HUDEP-2 (cell line): ENCODE data around the gene OLFML1.
"Not testable (repeated sequence)": the region's sequence is repeated elsewhere in the genome, so short reads cannot be mapped to it uniquely, and the experiment has no call there.

Experiments
- DNase-seq, 76 experiments: peaks; one replicate each; lab custom pipeline; 2025; ENCODE audit not compliant: unreplicated experiment in 76 of 76; lab: John Stamatoyannopoulos, UW

OLFML1 gene

DNA sequence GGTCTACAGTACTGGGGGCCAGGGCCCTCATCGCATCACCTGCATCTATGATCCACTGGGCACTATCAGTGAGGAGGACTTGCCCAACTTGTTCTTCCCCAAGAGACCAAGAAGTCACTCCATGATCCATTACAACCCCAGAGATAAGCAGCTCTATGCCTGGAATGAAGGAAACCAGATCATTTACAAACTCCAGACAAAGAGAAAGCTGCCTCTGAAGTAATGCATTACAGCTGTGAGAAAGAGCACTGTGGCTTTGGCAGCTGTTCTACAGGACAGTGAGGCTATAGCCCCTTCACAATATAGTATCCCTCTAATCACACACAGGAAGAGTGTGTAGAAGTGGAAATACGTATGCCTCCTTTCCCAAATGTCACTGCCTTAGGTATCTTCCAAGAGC lies 24.7 kb downstream of the OLFML1 start:
- DNase-seq: no peak

DNA sequence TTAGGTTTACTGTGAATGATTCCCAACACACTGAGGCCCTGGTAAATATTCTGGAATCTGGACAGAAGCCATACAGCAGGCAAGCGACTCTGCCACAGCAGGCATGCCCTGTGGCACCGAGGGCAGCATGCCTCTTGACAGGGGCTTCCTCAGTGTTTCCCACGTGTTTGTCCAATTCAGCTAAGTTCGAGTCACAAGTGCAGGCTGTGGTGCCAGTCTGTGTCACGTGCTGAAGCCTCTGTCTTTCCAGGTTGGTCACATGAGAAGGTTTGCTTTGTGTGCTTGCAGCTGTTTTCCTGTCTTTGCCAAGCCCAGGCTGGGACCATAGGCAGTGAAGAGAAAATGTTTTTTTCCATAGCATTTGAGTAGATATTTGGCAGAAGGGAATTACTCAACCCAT lies 26.1 kb downstream of the OLFML1 start:
- DNase-seq: no peak

DNA sequence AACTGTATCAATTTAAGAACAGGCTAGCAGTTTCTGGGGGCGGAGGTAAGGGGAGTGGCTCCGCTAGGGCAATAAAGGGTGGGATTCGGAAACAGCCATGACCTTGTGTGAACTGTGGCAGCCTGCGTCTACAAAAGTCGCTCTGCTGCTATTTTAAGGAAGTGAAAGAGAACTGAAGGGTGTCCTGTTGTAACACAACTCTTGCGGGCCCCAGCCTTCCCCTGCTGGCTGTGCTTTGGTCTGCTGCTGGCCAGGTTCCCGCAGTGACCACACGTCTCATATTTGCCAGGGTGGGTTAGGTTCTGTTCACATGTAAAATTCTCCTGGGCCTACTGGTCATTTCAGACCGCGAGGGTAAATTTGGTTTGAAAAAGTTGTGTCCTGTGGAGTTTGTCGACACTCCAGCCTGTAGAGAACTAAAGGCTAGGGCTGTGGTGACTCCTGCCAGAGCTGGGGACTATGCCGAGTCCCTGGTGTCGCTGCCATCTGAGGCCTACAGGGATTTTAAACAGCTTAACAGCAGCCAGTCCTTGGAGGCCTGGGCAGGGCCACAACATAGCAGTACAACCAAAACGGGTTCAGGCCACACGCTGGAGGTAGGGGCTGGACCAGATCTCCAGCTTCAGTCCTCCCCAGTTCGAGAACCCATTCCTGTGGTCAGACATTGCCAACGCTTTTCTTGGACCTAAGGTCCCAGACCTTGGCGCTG lies 27.4 kb downstream of the OLFML1 start:
- DNase-seq: peak in 2 of 76 experiments; percentile 18 to 31

- DNase-seq: peak in 56 of 76 experiments; percentile 2 to 69 (median 40)
These were observed 28.2 kb downstream of the OLFML1 start, which contains the start of gene PPFIBP2 for GRCh38 chr11:7513234-7514098. Gene PPFIBP2 (plus strand): TSS chr11:7513999. CDS start chr11:7549476, 35,477 bp downstream.

DNA sequence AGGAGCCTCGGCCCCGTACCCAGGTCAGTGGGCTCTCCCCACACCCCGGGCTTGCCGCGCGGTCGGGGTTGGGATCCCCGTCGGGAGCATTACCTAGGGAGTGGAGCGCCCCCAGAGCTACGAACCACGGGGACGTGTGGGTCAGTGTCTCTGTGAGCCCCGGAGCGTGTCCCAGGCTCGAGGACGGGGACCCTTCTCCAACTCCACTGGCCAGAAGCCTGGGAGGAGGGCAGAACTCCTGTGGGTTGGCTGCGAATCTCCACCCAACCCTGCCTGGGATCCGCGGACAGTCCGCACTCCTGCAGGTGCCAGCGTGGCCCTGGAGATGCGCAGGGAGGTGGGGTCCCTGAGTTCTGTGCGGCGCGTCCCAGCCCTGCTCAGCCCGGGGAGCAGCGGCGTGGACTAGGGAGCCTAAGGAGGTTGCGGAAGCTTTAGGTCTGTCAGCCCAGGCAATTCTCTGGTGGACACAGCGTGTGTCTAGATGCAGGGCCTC lies 28.8 kb downstream of the OLFML1 start:
- peak in 1 of 76 experiments; percentile 9 for DNase-seq

- no peak for DNase-seq
These were observed 30.2 kb downstream of the OLFML1 start for GRCh38 chr11:7515447-7515886.

- DNase-seq: no peak
These were observed 31.2 kb downstream of the OLFML1 start for GRCh38 chr11:7516475-7516874.

DNA sequence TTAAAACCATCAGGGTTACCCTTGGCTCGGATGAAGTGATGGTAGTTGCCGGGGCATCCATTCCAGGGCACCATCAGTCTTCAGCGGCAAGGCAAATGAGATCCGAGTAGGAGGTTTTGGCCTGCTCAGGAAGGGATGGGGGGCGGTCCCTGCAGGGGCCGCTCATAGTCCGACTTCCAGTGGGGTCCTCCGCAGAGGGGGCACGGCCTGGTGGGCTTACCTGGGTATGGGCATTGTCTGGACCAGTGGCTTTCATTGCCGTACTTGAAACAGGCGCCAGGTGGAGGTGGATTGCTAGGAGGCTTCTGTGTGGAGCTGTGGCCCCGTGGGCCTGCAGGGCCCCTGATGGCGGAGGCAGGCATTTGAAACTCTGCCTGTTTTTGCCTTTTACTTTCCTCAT lies 32.4 kb downstream of the OLFML1 start:
- not testable (repeated sequence) for DNase-seq

DNA sequence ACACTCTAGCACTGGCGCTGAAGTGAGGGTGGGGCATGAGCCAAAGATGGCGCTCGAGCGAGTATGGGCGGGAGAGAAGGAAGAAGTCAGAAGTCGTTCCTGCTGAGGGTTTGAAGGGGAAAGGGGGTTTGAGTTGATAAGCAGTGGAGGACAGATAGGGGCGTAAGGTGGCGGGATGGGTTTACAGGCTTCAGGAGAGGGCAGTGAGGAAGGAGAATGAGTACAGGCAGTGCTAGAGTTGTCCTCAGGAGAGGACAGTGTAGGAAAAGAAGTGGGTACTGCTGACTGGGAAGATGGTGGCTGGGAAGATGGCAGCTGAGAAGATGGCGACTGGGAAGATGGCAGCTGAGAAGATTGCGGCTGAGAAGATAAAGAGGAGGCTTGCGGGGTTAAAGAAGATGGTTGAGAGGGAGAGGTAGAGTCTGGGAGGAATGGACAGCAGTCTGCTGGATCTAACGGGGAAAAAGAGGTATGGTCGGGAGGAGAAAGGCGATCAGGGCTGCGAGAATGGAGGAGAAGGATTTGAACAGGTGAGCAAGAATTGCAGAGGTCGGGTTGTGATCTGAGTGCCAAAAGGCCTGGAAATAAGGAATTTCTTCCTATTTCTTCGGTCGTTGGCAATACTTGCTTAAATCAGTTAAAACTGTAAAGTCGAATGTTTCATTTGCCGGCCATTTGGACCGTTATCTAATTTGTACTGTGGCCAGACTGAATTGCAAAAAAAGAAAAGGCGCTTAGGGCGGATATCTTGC lies 33.7 kb downstream of the OLFML1 start:
- DNase-seq: no peak

DNA sequence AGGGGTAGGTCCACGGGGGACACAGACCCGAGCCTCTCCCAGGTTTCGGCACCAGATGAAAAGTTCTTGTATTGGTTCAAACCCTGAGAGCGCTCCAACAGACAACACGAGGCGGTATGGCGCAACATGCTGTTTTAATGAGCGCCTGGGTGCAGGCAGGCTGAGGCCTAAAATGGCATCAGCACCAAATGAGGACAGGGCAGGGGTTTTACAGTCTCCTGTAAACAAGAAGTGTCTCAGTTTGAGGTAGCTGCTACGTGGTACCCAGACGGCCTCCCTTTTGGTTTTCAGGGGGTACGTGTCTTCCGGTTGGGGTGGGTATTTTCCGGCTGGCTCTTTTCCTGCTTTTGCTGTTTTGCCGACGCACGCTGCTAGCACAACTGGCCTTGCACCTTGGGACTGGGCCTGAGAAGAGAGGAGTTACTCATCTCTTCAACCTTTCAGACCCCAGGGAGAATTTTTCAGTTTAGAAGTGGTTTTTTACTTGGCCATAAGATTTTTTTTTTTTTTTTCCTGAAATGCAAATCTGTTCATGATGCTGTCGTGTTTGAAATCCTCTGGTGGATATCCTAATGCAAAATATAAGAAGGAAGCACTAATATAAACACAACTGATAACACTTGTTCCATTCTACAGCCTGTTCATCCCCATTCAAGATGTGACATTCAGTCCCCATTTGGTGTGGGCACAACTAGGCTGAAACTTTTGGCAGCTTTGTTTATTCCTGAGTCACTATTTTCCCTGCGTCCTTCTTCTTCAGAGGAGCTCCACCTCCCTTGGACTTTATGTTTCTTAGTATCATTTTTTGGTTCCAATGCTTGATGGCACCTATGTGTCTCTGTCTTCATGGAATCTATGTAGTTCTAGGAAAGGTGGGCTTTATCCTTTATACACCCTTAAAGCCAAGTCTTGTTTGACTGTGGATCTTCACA lies 35.0 kb downstream of the OLFML1 start:
- DNase-seq: no peak

DNA sequence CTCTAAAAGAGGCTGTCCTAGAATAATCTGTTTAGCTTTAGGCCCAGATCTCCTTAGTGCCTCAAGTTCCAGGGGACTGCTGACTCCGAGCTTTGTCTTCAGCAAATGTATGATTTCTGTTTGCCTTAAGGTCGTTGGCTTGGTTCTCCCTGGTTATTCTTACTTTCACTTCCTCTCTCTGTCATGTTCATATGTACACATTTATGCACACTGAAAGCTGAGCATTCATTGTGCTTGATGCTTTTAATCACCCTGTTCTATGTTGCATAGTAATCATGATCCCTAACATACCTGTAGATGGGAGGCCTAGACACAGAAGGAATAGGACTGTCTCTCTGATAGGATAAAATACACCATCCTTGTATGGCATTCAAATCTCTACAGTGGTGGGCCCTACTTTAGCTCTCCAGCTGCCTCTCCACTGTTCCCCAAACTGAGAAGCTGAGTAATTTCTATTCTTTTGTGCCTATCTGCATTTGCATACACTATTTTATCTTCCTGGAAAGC lies 35.7 kb downstream of the OLFML1 start:
- no peak for DNase-seq

DNA sequence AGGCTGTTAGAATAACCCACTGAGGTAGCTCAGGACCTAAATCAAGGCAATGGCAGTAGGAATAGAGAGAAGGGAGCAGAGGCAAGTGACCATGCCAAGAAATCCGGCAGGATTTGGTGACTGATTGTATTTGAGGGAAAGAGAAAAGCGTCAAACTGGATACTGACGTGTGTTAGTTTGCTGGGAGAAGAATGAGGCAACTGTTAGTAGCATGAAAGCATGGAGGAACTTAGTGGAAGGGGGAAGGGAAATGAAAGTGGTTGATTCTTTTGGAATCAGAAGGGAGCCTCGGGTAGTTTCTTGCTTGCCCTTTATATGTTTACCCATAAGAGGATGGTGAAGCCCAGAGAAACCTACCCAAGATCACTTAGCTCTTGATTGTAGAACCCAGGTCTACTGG lies 36.8 kb downstream of the OLFML1 start:
- DNase-seq: no peak

- DNase-seq: no peak
These were observed 37.2 kb downstream of the OLFML1 start for GRCh38 chr11:7522546-7522945.

- DNase-seq: no peak
These were observed 38.3 kb downstream of the OLFML1 start for GRCh38 chr11:7523416-7524210.

DNA sequence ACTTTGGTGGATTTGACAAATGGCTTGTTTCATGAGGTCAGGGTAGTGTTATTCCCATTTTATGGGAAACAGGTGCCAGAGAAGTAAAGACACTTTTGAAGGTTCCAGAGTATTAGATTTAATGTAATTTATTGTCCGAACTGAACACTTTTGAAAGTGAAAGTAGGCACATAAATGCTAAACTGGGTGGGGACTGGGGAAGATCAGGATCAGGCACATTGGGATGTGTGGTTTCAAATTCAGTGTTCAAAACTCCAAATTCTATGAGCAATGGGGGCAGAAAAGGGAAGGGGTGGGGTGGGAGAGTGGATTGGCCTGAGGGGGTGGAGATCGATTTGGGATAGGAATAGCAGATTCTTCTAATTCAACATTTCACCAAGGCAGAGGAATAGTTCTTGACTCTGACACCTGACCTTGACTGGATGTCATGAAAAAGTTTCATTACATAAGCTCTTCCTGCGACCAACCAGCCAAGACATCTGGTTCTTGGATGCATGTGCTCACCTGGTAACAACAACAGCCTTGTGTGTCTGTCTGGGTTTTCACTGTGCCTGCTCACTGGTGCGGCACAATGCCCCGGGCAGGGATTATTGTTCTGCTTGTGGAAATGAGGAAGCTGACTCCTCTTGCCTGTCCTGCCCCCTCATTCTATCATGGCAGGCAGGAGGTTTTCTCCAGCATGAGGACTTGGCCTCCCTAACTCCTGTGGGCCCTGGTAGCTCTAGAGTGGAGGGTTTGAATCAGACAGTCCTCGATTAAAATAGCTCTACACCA lies 39.3 kb downstream of the OLFML1 start:
- DNase-seq: no peak

DNA sequence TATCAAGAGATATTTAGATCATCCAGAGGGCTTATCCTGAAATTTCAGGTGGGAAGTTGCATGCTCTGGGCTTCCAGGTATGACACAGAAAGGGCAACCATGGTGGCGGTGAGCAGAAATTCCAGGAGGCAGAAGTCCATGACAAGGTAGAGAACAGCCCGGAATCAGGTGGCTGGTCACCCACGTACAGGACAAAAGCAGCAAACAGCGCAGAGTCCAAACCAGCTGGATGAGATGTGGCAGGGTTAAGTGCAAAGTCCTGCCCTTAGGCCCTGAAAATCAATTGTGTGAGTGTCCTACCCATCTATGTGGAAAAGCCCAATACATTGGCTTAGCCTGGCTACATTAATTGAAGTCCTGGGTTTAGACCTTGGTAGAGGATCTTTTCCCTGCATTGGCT lies 40.1 kb downstream of the OLFML1 start:
- DNase-seq: no peak

DNA sequence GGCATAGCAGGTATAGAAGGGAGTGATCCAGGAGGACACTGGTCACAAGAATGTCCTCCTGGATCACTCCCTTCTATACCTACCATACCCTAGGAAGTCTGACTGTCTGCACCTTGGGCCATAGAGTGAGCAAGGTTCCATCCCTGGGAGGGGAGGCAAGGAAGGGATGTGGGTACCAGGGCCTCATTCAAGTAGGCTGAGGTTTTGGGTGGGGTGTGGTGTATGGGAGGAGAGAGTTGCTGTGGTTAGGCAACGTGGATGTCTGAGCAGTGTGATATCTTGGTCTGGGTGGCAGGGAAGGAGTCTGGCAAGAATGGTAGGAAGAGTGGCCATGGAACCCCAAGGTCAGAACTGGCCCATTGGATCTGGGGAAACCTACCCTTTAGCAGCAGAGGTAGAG lies 41.7 kb downstream of the OLFML1 start:
- no peak for DNase-seq

- no peak for DNase-seq
These were observed 43.3 kb downstream of the OLFML1 start for GRCh38 chr11:7528514-7529049.
